ENCODE data around the gene EFNB2.
A peak's percentile ranks its signal among the peaks of the same experiment; 100 is the strongest.

Gene EFNB2

GRCh38 chr13:106550570-106551135, 15.2 kb upstream of the EFNB2 start:
- H3K4me3 ChIP-seq (ENCODE audit: low read depth, low read length): no peak overlapping the region
- peak; percentile 91 for DNase-seq (ENCODE audit: low read depth)
- no peak for TF ChIP-seq CTCF (IDR thresholded peaks at IDR 0.05; ENCODE audit: control insufficient read depth, extremely low read depth, insufficient read depth)

DNA sequence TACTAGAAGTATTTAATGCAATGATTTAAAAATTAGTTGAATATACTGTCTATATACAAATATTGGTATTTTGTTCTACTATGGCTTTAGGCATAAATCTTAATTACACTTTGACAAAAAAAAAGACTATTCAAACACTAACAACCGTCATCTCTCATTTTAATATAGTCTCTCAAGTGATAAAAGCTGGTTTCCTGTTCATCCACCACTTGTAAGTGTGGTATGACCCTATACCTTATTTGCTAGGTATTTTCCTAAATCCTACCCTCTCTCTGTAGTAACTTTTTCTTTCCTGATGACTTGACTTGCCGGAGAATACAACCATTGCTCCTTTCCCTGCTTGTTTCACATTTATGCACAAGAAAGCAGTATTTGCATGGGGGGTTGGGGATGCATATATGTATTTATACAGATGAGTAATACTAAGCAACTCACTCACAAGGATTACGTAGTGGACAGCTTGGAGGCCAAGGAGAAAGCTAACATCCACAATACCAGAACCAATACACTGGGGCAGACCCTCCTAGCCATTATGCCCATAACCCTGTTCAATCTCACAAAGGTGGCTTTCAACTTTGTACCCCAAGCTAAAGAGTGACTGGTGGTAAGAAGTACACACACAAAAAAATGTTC, 12.7 kb upstream of the EFNB2 start:
- TF ChIP-seq CTCF (IDR thresholded peaks at IDR 0.05; ENCODE audit: control insufficient read depth, extremely low read depth, insufficient read depth): no peak
- no peak for DNase-seq (ENCODE audit: low read depth)
- no peak overlapping the region for H3K4me3 ChIP-seq (ENCODE audit: low read depth, low read length)

DNA sequence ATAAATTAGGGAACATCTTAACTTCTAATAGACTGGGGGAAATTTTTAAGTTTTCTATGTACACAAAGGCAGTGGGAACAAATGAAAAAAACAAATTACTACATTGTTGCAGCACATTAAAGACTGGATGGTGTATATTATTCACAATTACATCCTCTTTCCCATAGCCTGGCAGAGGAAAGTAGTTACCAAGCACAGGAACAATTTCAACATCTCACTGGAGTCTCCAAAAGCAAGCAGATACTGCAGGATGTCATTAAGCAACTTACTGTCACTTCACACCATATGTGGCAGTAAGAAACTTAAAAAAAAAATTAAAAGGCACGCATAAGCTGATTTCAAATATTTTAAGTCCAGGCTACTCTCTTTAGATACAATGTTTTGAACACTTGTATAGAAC, 6.4 kb upstream of the EFNB2 start:
- no peak for TF ChIP-seq CTCF (IDR thresholded peaks at IDR 0.05; ENCODE audit: control insufficient read depth, extremely low read depth, insufficient read depth)
- H3K4me3 ChIP-seq (ENCODE audit: low read depth, low read length): no peak overlapping the region
- DNase-seq (ENCODE audit: low read depth): no peak

GRCh38 chr13:106540613-106541012, 5.2 kb upstream of the EFNB2 start:
- no peak for TF ChIP-seq CTCF (IDR thresholded peaks at IDR 0.05; ENCODE audit: control insufficient read depth, extremely low read depth, insufficient read depth)
- no peak overlapping the region for H3K4me3 ChIP-seq (ENCODE audit: low read depth, low read length)
- DNase-seq (ENCODE audit: low read depth): no peak

DNA sequence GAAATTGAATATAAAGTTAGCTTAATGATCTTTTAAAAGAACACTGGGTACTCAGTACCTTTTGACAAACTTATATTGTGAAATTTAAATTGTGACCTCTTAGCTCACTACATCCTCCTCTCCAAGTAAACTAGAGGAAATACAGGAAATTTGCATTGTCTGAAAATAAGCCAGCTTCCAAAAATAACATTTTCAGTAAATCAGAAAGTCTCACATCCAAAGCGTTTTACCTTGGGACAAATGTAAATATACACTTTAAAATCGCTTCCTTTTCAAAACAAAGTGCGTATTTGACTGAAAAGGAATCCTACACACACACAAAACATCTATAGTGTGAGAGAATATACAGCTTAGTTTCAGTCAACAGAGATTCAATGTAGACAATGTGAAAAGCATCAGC, 2.1 kb upstream of the EFNB2 start:
- no peak for TF ChIP-seq CTCF (IDR thresholded peaks at IDR 0.05; ENCODE audit: control insufficient read depth, extremely low read depth, insufficient read depth)
- DNase-seq (ENCODE audit: low read depth): no peak
- no peak overlapping the region for H3K4me3 ChIP-seq (ENCODE audit: low read depth, low read length)

DNA sequence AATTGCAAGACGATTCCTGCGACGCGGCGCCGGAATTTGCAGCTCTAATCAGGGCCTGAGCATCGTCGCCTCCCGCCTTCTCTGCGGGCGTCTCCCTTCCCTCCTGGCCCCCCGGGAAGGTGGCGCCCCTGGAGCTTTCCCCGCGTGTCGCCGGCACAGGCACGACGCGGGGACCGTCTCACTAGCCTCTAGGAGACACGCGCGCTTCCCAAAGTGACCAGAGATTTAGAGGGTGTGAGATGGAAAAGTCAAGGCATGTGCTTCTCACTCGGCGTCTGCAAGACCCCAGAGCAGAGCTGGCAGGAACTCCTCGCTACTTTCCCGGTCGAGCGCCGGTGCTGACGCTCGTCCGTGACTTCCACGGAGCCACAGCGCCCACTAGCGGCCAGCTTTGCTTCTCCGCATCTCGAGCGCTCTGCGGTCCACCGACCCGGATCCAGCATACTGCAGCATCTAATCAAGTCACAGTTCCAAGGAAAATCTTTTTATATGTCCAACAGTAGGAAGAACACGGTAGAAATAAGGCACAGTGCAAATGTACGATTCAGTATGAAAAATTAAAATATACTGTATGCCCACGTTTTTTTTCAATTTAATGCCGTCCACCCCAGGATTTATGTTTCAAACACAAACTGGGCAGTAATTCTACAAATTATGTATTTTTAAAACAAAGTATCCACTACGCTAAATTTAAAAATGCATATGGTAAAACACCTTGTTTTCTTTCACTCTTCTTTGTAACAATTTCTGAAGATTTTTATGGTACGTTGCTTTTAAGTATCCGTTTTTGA, 977 bp upstream of the EFNB2 start:
- peak; percentile 89 for TF ChIP-seq CTCF (IDR thresholded peaks at IDR 0.05; ENCODE audit: control insufficient read depth, extremely low read depth, insufficient read depth)
- DNase-seq (ENCODE audit: low read depth): no peak
- H3K4me3 ChIP-seq (ENCODE audit: low read depth, low read length): peak overlapping the region; percentile 59
